ENCODE measurements around the gene GPX4.

DNA sequence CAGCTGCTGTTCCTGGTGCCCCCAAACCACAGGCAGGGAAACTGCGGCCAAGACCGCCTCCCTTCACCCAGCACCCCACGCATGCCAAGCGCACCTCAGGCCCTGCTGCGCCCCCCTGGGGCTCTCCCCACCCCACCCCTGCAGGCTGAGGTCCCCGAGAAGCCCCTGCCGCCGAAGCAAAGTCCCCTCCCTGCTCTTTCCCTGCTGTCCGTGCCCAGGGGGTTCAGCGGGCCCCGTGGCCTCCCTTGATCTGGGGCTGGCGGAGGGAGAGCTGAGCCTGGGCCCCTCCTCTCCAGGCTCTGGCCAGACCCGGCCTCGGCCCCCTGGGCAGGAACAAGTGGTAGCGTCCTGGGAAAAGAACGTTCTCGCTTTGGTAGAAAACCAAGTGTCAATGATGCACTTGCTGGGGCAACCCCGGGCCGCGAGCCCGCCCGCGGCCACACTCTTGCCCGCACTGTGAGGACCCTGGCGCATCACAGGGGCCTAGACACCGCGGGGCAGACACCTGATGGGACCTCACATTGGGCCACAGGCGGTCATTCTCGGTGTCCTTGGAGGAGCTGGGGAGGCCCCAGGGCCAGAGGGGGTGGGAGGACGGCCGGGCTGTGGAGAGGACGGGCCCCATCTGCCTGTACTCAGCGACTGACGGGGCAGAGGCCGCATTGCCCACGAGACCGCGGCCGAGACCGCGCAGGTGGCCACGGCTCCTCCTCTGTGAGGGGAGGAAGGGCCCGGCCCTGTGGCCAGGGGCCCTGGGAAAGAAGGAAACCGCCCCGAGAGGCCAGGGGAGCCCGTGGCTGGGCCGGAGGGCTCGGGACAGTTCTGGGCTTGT, 29.0 kb downstream of the GPX4 start:
- TF ChIP-seq EP300 (conservative IDR thresholded peaks at IDR 0.05; ENCODE audit: poor library complexity, severe bottlenecking) (no peak), CTCF (IDR thresholded peaks at IDR 0.05; ENCODE audit: poor library complexity, severe bottlenecking) (no peak), EZH2 (IDR thresholded peaks at IDR 0.05; ENCODE audit: borderline replicate concordance, insufficient read depth, low read length, poor library complexity, severe bottlenecking) (no peak)
- TF ChIP-seq, protein P1, sequence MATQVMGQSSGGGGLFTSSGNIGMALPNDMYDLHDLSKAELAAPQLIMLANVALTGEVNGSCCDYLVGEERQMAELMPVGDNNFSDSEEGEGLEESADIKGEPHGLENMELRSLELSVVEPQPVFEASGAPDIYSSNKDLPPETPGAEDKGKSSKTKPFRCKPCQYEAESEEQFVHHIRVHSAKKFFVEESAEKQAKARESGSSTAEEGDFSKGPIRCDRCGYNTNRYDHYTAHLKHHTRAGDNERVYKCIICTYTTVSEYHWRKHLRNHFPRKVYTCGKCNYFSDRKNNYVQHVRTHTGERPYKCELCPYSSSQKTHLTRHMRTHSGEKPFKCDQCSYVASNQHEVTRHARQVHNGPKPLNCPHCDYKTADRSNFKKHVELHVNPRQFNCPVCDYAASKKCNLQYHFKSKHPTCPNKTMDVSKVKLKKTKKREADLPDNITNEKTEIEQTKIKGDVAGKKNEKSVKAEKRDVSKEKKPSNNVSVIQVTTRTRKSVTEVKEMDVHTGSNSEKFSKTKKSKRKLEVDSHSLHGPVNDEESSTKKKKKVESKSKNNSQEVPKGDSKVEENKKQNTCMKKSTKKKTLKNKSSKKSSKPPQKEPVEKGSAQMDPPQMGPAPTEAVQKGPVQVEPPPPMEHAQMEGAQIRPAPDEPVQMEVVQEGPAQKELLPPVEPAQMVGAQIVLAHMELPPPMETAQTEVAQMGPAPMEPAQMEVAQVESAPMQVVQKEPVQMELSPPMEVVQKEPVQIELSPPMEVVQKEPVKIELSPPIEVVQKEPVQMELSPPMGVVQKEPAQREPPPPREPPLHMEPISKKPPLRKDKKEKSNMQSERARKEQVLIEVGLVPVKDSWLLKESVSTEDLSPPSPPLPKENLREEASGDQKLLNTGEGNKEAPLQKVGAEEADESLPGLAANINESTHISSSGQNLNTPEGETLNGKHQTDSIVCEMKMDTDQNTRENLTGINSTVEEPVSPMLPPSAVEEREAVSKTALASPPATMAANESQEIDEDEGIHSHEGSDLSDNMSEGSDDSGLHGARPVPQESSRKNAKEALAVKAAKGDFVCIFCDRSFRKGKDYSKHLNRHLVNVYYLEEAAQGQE (IDR thresholded peaks at IDR 0.05; ENCODE audit: borderline replicate concordance): no peak
